LoVo (cell line): ENCODE measurements around the gene ENAM.
A peak's percentile ranks its signal among the peaks of the same experiment; 100 is the strongest.
"Not testable (repeated sequence)": the region's sequence is repeated elsewhere in the genome, so short reads cannot be mapped to it uniquely, and the experiment has no call there.

Experiments used
- DNase-seq: peaks from one replicate; pipeline ENCODE4 v3.0.0-alpha.2; 2016; ENCODE audit warnings: low spot score

The ENAM gene

GRCh38 chr4:70680934-70681333, 52.4 kb downstream of the ENAM start:
- no peak for DNase-seq

DNA sequence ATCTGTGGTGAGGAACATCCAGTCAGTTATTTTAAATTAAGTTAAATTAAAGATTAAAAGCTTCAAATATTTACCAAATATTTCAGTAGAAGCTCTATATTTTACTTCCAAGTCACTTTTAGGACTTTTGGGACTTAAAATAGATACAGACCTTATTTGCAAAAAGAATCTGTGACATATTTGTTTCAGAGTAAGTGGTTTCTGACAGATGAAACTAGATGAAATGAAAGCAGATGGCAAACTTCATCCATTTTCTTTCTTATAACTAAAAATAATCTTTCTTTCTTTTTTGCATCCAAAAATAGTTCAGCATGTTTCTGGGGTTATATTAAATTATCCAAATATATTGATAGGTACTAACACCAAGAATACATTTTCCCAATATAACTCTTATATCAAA, 53.2 kb downstream of the ENAM start:
- no peak for DNase-seq

DNA sequence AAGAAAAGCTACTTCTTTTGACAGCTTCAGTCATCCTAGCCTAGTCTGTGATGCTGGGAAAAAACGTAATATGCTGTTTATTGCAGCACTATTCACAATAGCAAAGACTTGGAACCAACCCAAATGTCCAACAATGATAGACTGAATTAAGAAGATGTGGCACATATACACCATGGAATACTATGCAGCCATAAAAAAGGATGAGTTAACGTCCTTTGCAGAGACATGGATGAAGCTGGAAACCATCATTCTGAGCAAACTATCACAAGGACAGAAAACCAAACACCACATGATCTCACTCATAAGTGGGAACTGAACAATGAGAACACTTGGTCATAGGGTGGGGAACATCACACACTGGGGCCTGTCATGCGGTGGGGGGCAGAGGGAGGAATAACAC, 53.6 kb downstream of the ENAM start:
- DNase-seq = not testable (repeated sequence)

GRCh38 chr4:70687392-70687791, 58.8 kb downstream of the ENAM start:
- no peak for DNase-seq

DNA sequence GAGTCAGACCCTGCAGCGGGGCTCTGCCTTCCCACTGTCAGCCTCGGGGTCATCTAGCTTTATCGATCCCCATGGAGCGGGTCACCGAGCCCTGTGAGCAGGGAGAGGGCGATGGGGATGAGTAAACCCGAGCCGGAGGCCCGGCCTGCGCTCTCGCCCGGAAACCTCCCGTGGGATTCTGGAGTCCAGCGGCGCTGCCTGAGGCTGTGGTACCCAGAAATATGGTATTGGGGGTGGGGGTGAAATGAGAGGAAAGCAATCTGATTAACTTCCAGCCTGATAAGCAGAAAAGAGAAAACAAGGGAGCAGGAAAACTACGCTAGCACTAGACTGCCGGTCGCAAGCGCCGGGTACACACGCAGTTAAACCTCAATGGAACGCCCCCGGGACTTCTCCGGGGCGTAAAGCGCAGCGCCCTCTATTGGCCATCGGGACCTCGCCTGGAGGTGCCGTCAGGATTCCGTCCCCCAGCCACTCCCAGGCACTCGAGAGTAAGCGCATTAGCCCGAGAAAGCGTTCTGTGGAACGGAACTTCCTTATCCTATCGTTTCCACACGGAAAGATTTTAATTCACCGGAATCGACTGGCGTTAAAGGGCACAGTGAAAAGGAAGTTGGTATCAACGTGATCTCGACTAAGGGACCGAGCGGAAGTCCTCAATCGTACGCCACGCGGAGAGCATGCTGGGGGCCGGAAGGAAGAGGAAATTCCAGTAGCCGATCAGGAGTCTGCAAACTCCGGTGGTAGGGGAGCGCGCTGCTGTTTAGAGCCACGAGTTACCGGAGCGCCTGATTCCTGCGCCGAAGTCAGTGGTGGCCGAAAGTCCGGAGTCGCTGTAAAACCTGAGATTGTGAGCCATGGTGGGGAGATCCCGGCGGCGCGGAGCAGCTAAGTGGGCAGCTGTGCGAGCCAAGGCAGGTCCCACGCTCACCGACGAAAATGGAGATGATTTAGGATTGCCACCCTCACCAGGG, 59.6 kb downstream of the ENAM start, which contains the start of gene UTP3:
UTP3 (plus strand) TSS at position 712 of the 974 bp plus-strand sequence; CDS start at position 858, 146 bp downstream.
- peak; percentile 97 for DNase-seq

GRCh38 chr4:70688795-70689231, 60.3 kb downstream of the ENAM start:
- DNase-seq = no peak

GRCh38 chr4:70691661-70692060, 63.1 kb downstream of the ENAM start:
- DNase-seq = no peak

DNA sequence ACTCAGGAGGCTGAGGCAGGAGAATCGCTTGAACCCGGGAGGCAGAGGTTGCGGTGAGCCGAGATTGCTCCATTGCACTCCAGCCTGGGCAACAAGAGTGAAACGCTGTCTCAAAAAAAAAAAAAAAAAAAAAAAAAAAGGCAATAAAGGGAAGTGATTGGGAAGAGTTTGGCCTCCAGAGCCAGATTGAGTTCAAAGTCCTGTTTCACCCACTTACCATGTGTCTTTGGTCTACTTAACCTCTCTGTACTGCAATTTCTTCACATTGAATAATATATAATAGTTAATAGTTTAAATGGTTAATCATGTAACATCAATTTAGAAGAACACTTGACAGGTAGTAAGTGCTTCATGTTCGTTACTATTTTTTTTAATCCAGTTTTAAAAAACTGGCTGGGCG, 66.1 kb downstream of the ENAM start:
- not testable (repeated sequence) for DNase-seq
